A673 (cell line): ENCODE measurements around the gene PIGC.

ENCODE experiments used
- CTCF ChIP-seq: fragments of 300-800, 200-600 bp; sonication (generic); conservative IDR thresholded peaks from 2 replicates; pipeline ENCODE4 v1.5.1; 2017; ENCODE audit warnings: low read depth, mild to moderate bottlenecking, antibody characterized with exemption, low read length, moderate library complexity, mixed read lengths
- EZH2 ChIP-seq: fragments of 200-600 bp; sonication (generic); IDR thresholded peaks from 2 replicates; pipeline ENCODE4 v1.6.1; 2017; ENCODE audit warnings: borderline replicate concordance, low read depth, mild to moderate bottlenecking, mixed read lengths, antibody characterized with exemption, low read length; ENCODE audit not compliant: poor library complexity, severe bottlenecking

- TF ChIP-seq CTCF (peak; percentile 83), EZH2 (no peak)
Measured at GRCh38 chr1:172449585-172450523, 6.0 kb upstream of the PIGC start.
